Right lobe of liver (tissue), 4 donors: ENCODE results near the gene PRKAR1B.

ENCODE experiments used
- CTCF ChIP-seq, 4 donors: fragments of 200-600 bp in 3 of 4; fragments of 450-650 bp in 1 of 4; IDR thresholded peaks; one replicate each; pipeline versions ENCODE4 v1.5.1 to v1.8.0; 2016 to 2022; ENCODE audit warnings: antibody characterized with exemption in 4 of 4, mild to moderate bottlenecking in 2 of 4
- POLR2A ChIP-seq: fragments of 450-650 bp; IDR thresholded peaks from one replicate; pipeline ENCODE4 v1.6.1; 2017; ENCODE audit warnings: antibody characterized with exemption, mild to moderate bottlenecking
- donor health status: DM: no; HTN: no; CAD: no.
- donor health status: DM: no; HTN: no; CAD: no.
- donor health status: DM: no; HTN: yes; CAD: no.

- TF ChIP-seq CTCF (IDR thresholded peaks at IDR 0.05) = no peak
- no peak for TF ChIP-seq POLR2A
Measured at GRCh38 chr7:538764-539685, 188.1 kb downstream of the PRKAR1B start.
